ENCODE data around the gene TSG101.

GRCh38 chr11:18468961-18469360 lies 57.8 kb downstream of the TSG101 start:
- TF ChIP-seq EP300 (IDR thresholded peaks at IDR 0.05) (no peak), POLR2A (IDR thresholded peaks at IDR 0.05) (no peak)
